Measurements from ENCODE around the gene HERPUD1. TPM values are rescaled to one million over a fixed set of nuclear protein-coding genes. Genes with fewer than 3 reads are reported as not detected.
A peak's percentile ranks its signal among the peaks of the same experiment; 100 is the strongest.

The HERPUD1 gene
- total and polyA plus RNA-seq, 9 of the 15 experiments (the other 6 are each of a cell fraction or from before 2014, with no cell fraction given), result 14.2 to 60.7 (median 37.4) TPM

DNA sequence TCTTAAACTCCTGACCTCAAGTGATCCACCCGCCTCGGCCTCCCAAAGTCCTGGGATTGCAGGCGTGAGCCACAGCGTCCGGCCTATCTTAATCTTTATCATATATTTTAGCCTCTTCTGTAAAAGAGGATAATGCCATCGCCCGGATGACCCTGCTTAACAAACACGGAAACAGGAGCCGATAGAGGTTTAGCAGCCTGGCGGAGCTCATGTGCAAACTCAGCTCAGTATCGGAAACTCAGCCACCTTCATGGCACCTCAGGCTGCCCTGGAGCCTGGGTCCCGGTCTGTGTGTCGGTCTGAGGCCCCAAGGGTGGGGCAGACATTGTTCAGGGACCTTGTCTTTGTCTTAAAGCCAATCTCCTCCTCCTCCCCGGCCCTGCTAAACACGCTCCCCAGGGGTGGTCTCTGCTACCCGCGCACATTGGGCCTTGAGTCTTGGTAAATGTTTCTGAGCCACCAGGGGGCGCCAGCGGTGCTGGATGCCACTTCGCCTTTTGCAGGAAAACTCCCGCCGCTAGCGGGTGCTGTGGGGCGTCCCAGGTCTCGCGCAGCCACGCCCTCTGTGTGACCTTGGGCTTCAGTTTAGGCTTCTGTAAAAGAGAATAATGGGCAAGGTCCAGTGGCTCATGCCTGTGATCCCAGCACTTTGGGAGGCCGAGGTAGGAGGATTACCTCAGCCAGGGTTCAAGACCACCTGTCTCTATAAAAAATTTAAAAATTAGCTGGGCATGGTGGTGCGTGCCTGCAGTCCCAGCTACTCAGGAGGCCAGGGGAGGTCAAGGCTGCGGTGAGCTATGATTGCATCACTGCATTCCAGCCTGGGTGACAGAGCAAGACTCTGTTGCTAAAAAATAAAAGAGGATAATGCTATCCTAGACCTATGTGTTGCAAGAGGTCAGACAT lies 32.6 kb downstream of the HERPUD1 start (continued):
- TF ChIP-seq SMAD1 (IDR thresholded peaks at IDR 0.05; ENCODE audit: low read depth, low read length, partially characterized antibody) (no peak), TEAD2 (tag; IDR thresholded peaks at IDR 0.05) (peak; percentile 94), COPS2 (conservative IDR thresholded peaks at IDR 0.05) (no peak), CHD7 (IDR thresholded peaks at IDR 0.05; ENCODE audit: low read depth, low read length) (no peak), TRIM24 (IDR thresholded peaks at IDR 0.05) (peak; percentile 88 to 91)
- TF ChIP-seq, protein P1, sequence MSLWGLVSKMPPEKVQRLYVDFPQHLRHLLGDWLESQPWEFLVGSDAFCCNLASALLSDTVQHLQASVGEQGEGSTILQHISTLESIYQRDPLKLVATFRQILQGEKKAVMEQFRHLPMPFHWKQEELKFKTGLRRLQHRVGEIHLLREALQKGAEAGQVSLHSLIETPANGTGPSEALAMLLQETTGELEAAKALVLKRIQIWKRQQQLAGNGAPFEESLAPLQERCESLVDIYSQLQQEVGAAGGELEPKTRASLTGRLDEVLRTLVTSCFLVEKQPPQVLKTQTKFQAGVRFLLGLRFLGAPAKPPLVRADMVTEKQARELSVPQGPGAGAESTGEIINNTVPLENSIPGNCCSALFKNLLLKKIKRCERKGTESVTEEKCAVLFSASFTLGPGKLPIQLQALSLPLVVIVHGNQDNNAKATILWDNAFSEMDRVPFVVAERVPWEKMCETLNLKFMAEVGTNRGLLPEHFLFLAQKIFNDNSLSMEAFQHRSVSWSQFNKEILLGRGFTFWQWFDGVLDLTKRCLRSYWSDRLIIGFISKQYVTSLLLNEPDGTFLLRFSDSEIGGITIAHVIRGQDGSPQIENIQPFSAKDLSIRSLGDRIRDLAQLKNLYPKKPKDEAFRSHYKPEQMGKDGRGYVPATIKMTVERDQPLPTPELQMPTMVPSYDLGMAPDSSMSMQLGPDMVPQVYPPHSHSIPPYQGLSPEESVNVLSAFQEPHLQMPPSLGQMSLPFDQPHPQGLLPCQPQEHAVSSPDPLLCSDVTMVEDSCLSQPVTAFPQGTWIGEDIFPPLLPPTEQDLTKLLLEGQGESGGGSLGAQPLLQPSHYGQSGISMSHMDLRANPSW (CRISPR knock-in tag; IDR thresholded peaks at IDR 0.05), result no peak
